Kasumi-1 (cell line): ENCODE data around the gene SMG7.

Experiments used
- DNase-seq, 2 experiments: peaks; one replicate each; lab custom pipeline; 2025; lab: John Stamatoyannopoulos, UW

The SMG7 gene

GRCh38 chr1:183470147-183470960 is 1.9 kb upstream of the SMG7 start:
- DNase-seq: peak; percentile 87 to 89

- DNase-seq: peak; percentile 69 to 79
These were observed 1.1 kb upstream of the SMG7 start for GRCh38 chr1:183470961-183471742.

GRCh38 chr1:183471743-183472487 is 384 bp upstream of the SMG7 start:
- DNase-seq: peak; percentile 97 to 98

- peak in 1 of 2 experiments; percentile 47 for DNase-seq
These were observed 878 bp downstream of the SMG7 start for GRCh38 chr1:183473217-183473536.

GRCh38 chr1:183476081-183476480 is 3.8 kb downstream of the SMG7 start:
- DNase-seq: no peak

GRCh38 chr1:183477986-183478781 is 5.9 kb downstream of the SMG7 start:
- DNase-seq: peak; percentile 28 to 41

GRCh38 chr1:183480971-183481441 is 8.7 kb downstream of the SMG7 start:
- no peak for DNase-seq

GRCh38 chr1:183483224-183483623 is 10.9 kb downstream of the SMG7 start:
- DNase-seq: no peak

GRCh38 chr1:183484254-183484653 is 12.0 kb downstream of the SMG7 start:
- no peak for DNase-seq

GRCh38 chr1:183484851-183485250 is 12.6 kb downstream of the SMG7 start:
- no peak for DNase-seq

- DNase-seq: no peak
These were observed 15.6 kb downstream of the SMG7 start for GRCh38 chr1:183487674-183488442.

GRCh38 chr1:183490932-183491331 is 18.6 kb downstream of the SMG7 start:
- DNase-seq: no peak

GRCh38 chr1:183493540-183494245 is 21.4 kb downstream of the SMG7 start:
- no peak for DNase-seq

- no peak for DNase-seq
These were observed 23.1 kb downstream of the SMG7 start for GRCh38 chr1:183495420-183495819.

- no peak for DNase-seq
These were observed 24.9 kb downstream of the SMG7 start for GRCh38 chr1:183497218-183497617.

GRCh38 chr1:183498342-183498991 is 26.2 kb downstream of the SMG7 start:
- DNase-seq: no peak

- DNase-seq: no peak
These were observed 33.3 kb downstream of the SMG7 start for GRCh38 chr1:183505454-183506089.

- no peak for DNase-seq
These were observed 34.3 kb downstream of the SMG7 start for GRCh38 chr1:183506561-183506960.

- DNase-seq: no peak
These were observed 36.4 kb downstream of the SMG7 start for GRCh38 chr1:183508694-183509093.
